Endothelial cell of umbilical vein (primary cell): ENCODE results near the gene SLC10A2. TPM values are rescaled to one million over a fixed set of nuclear protein-coding genes. Genes with fewer than 3 reads are reported as not detected.

Experiments used
- BruUV-seq: library from RNA; stranded (reverse); fragments of 400-500 nt; replicated peaks from 2 replicates; lab custom pipeline; 2021; lab: Mats Ljungman, UMichigan
- CTCF ChIA-PET: fragments of 300-600, 350-600 bp; sonication (Branson Sonifier 250); formaldehyde crosslinking; loops from one replicate; lab custom pipeline; 2021; ENCODE audit warnings: antibody characterized with exemption, inconsistent platforms; lab: Charles Lee
- POLR2A ChIA-PET: fragments of 300-600, 350-600 bp; sonication (Branson Sonifier 250); formaldehyde crosslinking; loops from one replicate; lab custom pipeline; 2021; ENCODE audit warnings: antibody characterized with exemption, inconsistent platforms; lab: Charles Lee
- DNase-seq: peaks from one replicate; pipeline ENCODE4 v3.0.0-alpha.2; 2011; ENCODE audit warnings: low read depth, low spot score
- FAIRE-seq: peaks from 2 replicates; lab custom pipeline; 2011; peaks lifted over from hg19 to GRCh38; lab: Jason Lieb, UNC
- H2AFZ ChIP-seq: 2 replicates; pipeline ENCODE4 v1.6.0; 2012; ENCODE audit warnings: low read depth, low read length, control low read depth, inconsistent platforms
- H3K27ac ChIP-seq: 2 replicates; pipeline ENCODE4 v1.5.1; 2011; ENCODE audit warnings: low read depth, mild to moderate bottlenecking, control low read depth, low read length, moderate library complexity; ENCODE audit not compliant: insufficient read depth
- H3K27me3 ChIP-seq, 2 experiments: 2 replicates each; pipeline versions ENCODE4 v1.6.0 to v1.6.1; 2011; ENCODE audit warnings: low read length in 2 of 2, mixed read lengths in 1 of 2; ENCODE audit not compliant: control insufficient read depth in 2 of 2, insufficient read depth in 2 of 2
- H3K36me3 ChIP-seq, 2 experiments: 2 replicates in 1 of 2; 3 replicates in 1 of 2; pipeline ENCODE4 v1.5.1; 2011; ENCODE audit warnings: low read length in 2 of 2, mild to moderate bottlenecking in 1 of 2, moderate library complexity in 1 of 2; ENCODE audit not compliant: control insufficient read depth in 2 of 2, insufficient read depth in 2 of 2; ENCODE audit errors: extremely low read depth in 1 of 2
- H3K4me1 ChIP-seq: 3 replicates; pipeline ENCODE4 v1.5.1; 2011; ENCODE audit warnings: mild to moderate bottlenecking, low read length; ENCODE audit not compliant: control insufficient read depth, insufficient read depth; ENCODE audit errors: extremely low read depth
- H3K4me2 ChIP-seq: 2 replicates; pipeline ENCODE4 v1.6.1; 2011; ENCODE audit warnings: low read length, control low read depth, mixed read lengths; ENCODE audit not compliant: insufficient read depth
- H3K4me3 ChIP-seq, 3 experiments: fragments of 200-600 bp in 1 of 3; sonication (generic), shearing (Covaris generic) in 1 of 3; replicated peaks in 1 of 3; 2 replicates each; pipeline ENCODE4 v1.5.1; 2011 to 2016; ENCODE audit warnings: control low read depth in 3 of 3, low read length in 3 of 3, mild to moderate bottlenecking in 2 of 3, inconsistent platforms in 1 of 3, low read depth in 1 of 3, moderate library complexity in 1 of 3; ENCODE audit not compliant: insufficient read depth in 1 of 3
- H3K79me2 ChIP-seq: 2 replicates; pipeline ENCODE4 v1.6.0; 2012; ENCODE audit warnings: low read length, inconsistent platforms; ENCODE audit not compliant: control insufficient read depth, insufficient read depth
- H3K9ac ChIP-seq: replicated peaks from 2 replicates; pipeline ENCODE3; 2011; ENCODE audit warnings: low read length, control low read depth; ENCODE audit not compliant: insufficient read depth; ENCODE audit errors: extremely low read depth
- H3K9me1 ChIP-seq: replicated peaks from 3 replicates; pipeline ENCODE4 v1.6.0; 2011; ENCODE audit warnings: mild to moderate bottlenecking, low read length; ENCODE audit not compliant: control insufficient read depth, insufficient read depth; ENCODE audit errors: extremely low read depth
- H3K9me3 ChIP-seq: replicated peaks from 2 replicates; pipeline ENCODE4 v1.5.1; 2012; ENCODE audit warnings: low read length, inconsistent platforms; ENCODE audit not compliant: control insufficient read depth, insufficient read depth
- H4K20me1 ChIP-seq: replicated peaks from 2 replicates; pipeline ENCODE3; 2011; ENCODE audit warnings: mild to moderate bottlenecking, low read length; ENCODE audit not compliant: control insufficient read depth, insufficient read depth; ENCODE audit errors: extremely low read depth
- EZH2 ChIP-seq: IDR thresholded peaks from 2 replicates; pipeline ENCODE4 v1.6.1; 2012; ENCODE audit warnings: borderline replicate concordance, low read depth, mild to moderate bottlenecking, moderate library complexity, low read length, inconsistent platforms; ENCODE audit not compliant: severe bottlenecking
- FOS ChIP-seq: IDR thresholded peaks from 2 replicates; pipeline ENCODE4 v1.6.1; 2011; ENCODE audit warnings: mild to moderate bottlenecking, low read length, moderate library complexity, borderline replicate concordance; ENCODE audit not compliant: insufficient read depth
- GATA2 ChIP-seq: IDR thresholded peaks from 2 replicates; pipeline ENCODE4 v1.7.0; 2011; ENCODE audit warnings: low read depth, mild to moderate bottlenecking, moderate library complexity, mixed read lengths, low read length; ENCODE audit not compliant: insufficient read length, insufficient read depth
- JUN ChIP-seq: IDR thresholded peaks from 2 replicates; pipeline ENCODE4 v1.6.1; 2011; ENCODE audit warnings: borderline replicate concordance, low read depth; ENCODE audit not compliant: insufficient read length, insufficient read depth
- MYC ChIP-seq: IDR thresholded peaks from one replicate; pipeline ENCODE4 v1.6.1; 2011; ENCODE audit warnings: mild to moderate bottlenecking, low read depth, low read length
- POLR2A ChIP-seq: IDR thresholded peaks from 2 replicates; pipeline ENCODE4 v1.6.1; 2012; ENCODE audit warnings: low read depth, mild to moderate bottlenecking, control low read depth, low read length
- POLR2AphosphoS5 ChIP-seq: IDR thresholded peaks from 2 replicates; pipeline ENCODE4 v1.6.1; 2012; ENCODE audit warnings: low read depth, mild to moderate bottlenecking, control low read depth, low read length, moderate library complexity; ENCODE audit not compliant: insufficient read depth
- dilution Hi-C: fragments of 300-500 bp; cut with MboI; formaldehyde crosslinking; loops from one replicate; pipeline ENCODE4 v1.15.0; 2019; ENCODE audit warnings: low sequenced_read_pairs; ENCODE audit not compliant: extremely low pct_ligation_motif_present
- intact Hi-C: fragments of 100-400 bp; cut with micrococcal nuclease; formaldehyde crosslinking; loops from one replicate; pipeline ENCODE4 v1.10.0; 2022
- polyA plus RNA-seq, 4 experiments: library from polyadenylated mRNA; depleted of rRNA in 3 of 4; stranded (reverse) in 3 of 4; unstranded in 1 of 4; fragments of >200 nt; gene quantifications; 2 replicates each; pipeline versions ENCODE4 v1.2.1 to v1.2.3, GENCODE V29; 2011 to 2012; ENCODE audit warnings: missing spikeins in 1 of 4
- total RNA-seq: library from RNA; stranded (reverse); gene quantifications from 2 replicates; pipeline ENCODE4 v1.2.3, GENCODE V29; 2021
- TF ChIP-seq, protein P1 (sequence below), 2 donors: IDR thresholded peaks; 1 replicate in 1 of 2; 2 replicates in 1 of 2; pipeline ENCODE4 v1.5.1; 2011; ENCODE audit warnings: low read length in 2 of 2, mild to moderate bottlenecking in 2 of 2, moderate library complexity in 2 of 2, control low read depth in 1 of 2, inconsistent platforms in 1 of 2, low read depth in 1 of 2; ENCODE audit not compliant: insufficient read depth in 1 of 2; ENCODE audit errors: extremely low read depth in 1 of 2
- TF ChIP-seq, protein P2 (sequence below): IDR thresholded peaks from 2 replicates; pipeline ENCODE4 v1.6.1; 2011; ENCODE audit not compliant: insufficient read depth, insufficient read length

Gene SLC10A2
- total and polyA plus RNA-seq, 2 donors (not counting 3 experiments of a cell fraction or from before 2014, with no cell fraction given), result not detected

DNA sequence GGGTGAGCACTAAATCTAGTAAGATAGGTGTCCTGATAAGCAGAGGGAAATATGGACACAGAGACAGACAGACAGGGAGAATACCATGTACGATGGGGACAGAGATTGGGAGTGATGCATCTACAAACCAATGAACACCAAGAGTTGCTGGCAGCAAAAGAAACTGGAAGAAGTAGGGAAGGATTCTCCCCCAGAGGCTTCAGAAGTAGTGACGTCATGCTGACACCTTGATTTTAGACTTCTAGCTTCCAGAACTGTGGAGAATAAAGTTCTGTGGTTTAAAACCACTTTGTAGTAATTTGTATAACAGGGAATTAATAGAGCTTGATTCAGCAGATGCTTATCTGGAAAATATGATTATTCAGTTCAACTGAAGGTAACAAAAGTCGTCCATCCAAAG is 66.1 kb downstream of the SLC10A2 start:
- dilution Hi-C loops, result no loop called here
- no peak overlapping the region for H2AFZ ChIP-seq
- FAIRE-seq, result no peak

DNA sequence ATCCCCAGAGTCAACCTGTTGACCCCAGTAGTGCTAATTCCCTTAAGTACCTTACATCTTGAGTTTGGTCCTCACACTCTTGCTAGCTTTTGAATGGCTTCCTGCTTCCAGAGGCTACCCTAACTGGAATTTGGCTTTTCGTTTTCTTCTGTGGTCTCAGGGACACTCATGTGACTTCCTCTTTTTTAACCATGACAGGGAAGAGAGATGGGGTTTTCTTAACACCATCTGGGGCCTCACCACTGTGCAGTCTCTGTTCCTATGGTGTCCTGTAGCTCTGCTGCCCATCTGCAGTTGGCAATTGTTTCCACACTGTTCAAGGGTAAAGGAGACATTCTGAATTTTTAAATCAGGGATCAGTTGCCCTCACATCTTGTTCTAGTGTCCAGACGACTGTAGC is 66.7 kb downstream of the SLC10A2 start:
- TF ChIP-seq EZH2 (no peak), GATA2 (no peak), POLR2A (no peak), FOS (no peak), JUN (no peak), MYC (no peak), POLR2AphosphoS5 (no peak)
- TF ChIP-seq, protein P1, sequence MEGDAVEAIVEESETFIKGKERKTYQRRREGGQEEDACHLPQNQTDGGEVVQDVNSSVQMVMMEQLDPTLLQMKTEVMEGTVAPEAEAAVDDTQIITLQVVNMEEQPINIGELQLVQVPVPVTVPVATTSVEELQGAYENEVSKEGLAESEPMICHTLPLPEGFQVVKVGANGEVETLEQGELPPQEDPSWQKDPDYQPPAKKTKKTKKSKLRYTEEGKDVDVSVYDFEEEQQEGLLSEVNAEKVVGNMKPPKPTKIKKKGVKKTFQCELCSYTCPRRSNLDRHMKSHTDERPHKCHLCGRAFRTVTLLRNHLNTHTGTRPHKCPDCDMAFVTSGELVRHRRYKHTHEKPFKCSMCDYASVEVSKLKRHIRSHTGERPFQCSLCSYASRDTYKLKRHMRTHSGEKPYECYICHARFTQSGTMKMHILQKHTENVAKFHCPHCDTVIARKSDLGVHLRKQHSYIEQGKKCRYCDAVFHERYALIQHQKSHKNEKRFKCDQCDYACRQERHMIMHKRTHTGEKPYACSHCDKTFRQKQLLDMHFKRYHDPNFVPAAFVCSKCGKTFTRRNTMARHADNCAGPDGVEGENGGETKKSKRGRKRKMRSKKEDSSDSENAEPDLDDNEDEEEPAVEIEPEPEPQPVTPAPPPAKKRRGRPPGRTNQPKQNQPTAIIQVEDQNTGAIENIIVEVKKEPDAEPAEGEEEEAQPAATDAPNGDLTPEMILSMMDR (IDR thresholded peaks at IDR 0.05; ENCODE audit: extremely low read depth in 1 of 2, insufficient read depth in 1 of 2, low read depth in 1 of 2, low read length in 2 of 2), result no peak
- TF ChIP-seq, protein P2, sequence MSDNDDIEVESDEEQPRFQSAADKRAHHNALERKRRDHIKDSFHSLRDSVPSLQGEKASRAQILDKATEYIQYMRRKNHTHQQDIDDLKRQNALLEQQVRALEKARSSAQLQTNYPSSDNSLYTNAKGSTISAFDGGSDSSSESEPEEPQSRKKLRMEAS, result no peak
- no peak for FAIRE-seq
- Histone ChIP-seq H2AFZ (no peak overlapping the region), H3K27me3 (no peaks in the 10 kb centered on the region), H3K9me3 (no peaks in the 10 kb centered on the region), H3K27ac (no peak overlapping the region), H3K4me2 (no peak overlapping the region), H3K9ac (no peak overlapping the region), H3K4me1 (no peaks in the 10 kb centered on the region), H3K9me1 (no peaks in the 10 kb centered on the region), H3K36me3 (no peaks in the 10 kb centered on the region), H4K20me1 (no peaks in the 10 kb centered on the region), H3K4me3 (no peak overlapping the region), H3K79me2 (no peaks in the 10 kb centered on the region)
- CTCF ChIA-PET, result no interaction called here
- no TSS peak for BruUV-seq
- intact Hi-C loops, result no loop called here
- dilution Hi-C loops, result no loop called here
- POLR2A ChIA-PET, result no interaction called here
- no peak for DNase-seq

More for the DNA sequence above, 66.1 kb downstream of the SLC10A2 start:
- Histone ChIP-seq H3K4me2 (no peak overlapping the region), H3K27me3 (no peaks in the 10 kb centered on the region), H3K9ac (no peak overlapping the region), H3K27ac (no peak overlapping the region), H3K36me3 (no peaks in the 10 kb centered on the region), H3K9me1 (no peaks in the 10 kb centered on the region), H3K4me3 (no peak overlapping the region), H3K9me3 (no peaks in the 10 kb centered on the region), H3K79me2 (no peaks in the 10 kb centered on the region), H4K20me1 (no peaks in the 10 kb centered on the region), H3K4me1 (no peaks in the 10 kb centered on the region)
- ChIA-PET CTCF (no interaction called here), POLR2A (no interaction called here)
- intact Hi-C loops, result no loop called here
- DNase-seq, result no peak
- no TSS peak for BruUV-seq
- no peak for TF ChIP-seq GATA2
- TF ChIP-seq, protein P2, result no peak
